Mesodermal cell (in vitro differentiated cells): ENCODE measurements around the gene PKMYT1.
A peak's percentile ranks its signal among the peaks of the same experiment; 100 is the strongest.

ENCODE experiments used
- H3K27ac ChIP-seq: 2 replicates; pipeline ENCODE4 v1.7.0; 2013; ENCODE audit warnings: mild to moderate bottlenecking, low read depth, low read length, moderate library complexity; ENCODE audit not compliant: severe bottlenecking
- H3K36me3 ChIP-seq: 2 replicates; pipeline ENCODE4 v1.7.1; 2013; ENCODE audit warnings: mild to moderate bottlenecking, low read length, moderate library complexity; ENCODE audit not compliant: control insufficient read depth, insufficient read depth
- H3K4me1 ChIP-seq: one replicate; pipeline ENCODE4 v1.7.1; 2013; ENCODE audit warnings: mild to moderate bottlenecking, low read length; ENCODE audit not compliant: insufficient read depth, control insufficient read depth, poor library complexity, severe bottlenecking
- H3K4me3 ChIP-seq: 2 replicates; pipeline ENCODE4 v1.7.0; 2013; ENCODE audit warnings: low read length, control low read depth, mild to moderate bottlenecking; ENCODE audit not compliant: insufficient read depth, poor library complexity, severe bottlenecking; ENCODE audit errors: extremely low read depth
- H3K9me3 ChIP-seq: 2 replicates; pipeline ENCODE4 v1.7.1; 2013; ENCODE audit warnings: mild to moderate bottlenecking, low read length, moderate library complexity; ENCODE audit not compliant: control insufficient read depth
- WGBS, 2 experiments: methylation state at CpG; one replicate each; pipeline ENCODE4 v1.1.5; 2013; ENCODE audit warnings: missing lambda C conversion rate in 2 of 2; ENCODE audit not compliant: insufficient coverage in 2 of 2; 5-methylcytosine and 5-hydroxymethylcytosine counted together

PKMYT1 gene

GRCh38 chr16:2971985-2972784, 8.1 kb downstream of the PKMYT1 start:
- H3K9me3 ChIP-seq, result no peaks in the 10 kb centered on the region
- peak overlapping the region; percentile 5 for H3K27ac ChIP-seq
- H3K4me1 ChIP-seq, result no peaks in the 10 kb centered on the region
- H3K36me3 ChIP-seq, result peaks cover 40% of the 10 kb centered on the region
- H3K4me3 ChIP-seq, result no peak overlapping the region
- 91% methylated on average over 14 to 15 of the region's 15 CpGs for WGBS, 2 experiments

GRCh38 chr16:2971134-2971984, 8.9 kb downstream of the PKMYT1 start:
- WGBS, 2 experiments, result 97 to 98% methylated on average over 28 to 33 of the region's 35 CpGs
- Histone ChIP-seq H3K4me3 (peak overlapping the region; percentile 64), H3K4me1 (no peaks in the 10 kb centered on the region), H3K9me3 (no peaks in the 10 kb centered on the region), H3K27ac (no peak overlapping the region), H3K36me3 (peaks cover 35% of the 10 kb centered on the region)

GRCh38 chr16:2970563-2970962, 9.7 kb downstream of the PKMYT1 start:
- Histone ChIP-seq H3K9me3 (no peaks in the 10 kb centered on the region), H3K4me3 (peak overlapping the region; percentile 64), H3K27ac (no peak overlapping the region), H3K36me3 (peaks cover 27% of the 10 kb centered on the region), H3K4me1 (no peaks in the 10 kb centered on the region)
- WGBS, 2 experiments, result 79 to 84% methylated on average over 5 to 6 of the region's 6 CpGs

GRCh38 chr16:2969545-2970521, 10.4 kb downstream of the PKMYT1 start:
- Histone ChIP-seq H3K9me3 (no peaks in the 10 kb centered on the region), H3K36me3 (peaks cover 23% of the 10 kb centered on the region), H3K4me3 (peak overlapping the region; percentile 64), H3K4me1 (no peaks in the 10 kb centered on the region), H3K27ac (no peak overlapping the region)
- 1% methylated on average over 60 to 75 of the region's 83 CpGs for WGBS, 2 experiments

- 3% methylated on average over 89 to 98 of the region's 98 CpGs for WGBS, 2 experiments
- Histone ChIP-seq H3K36me3 (peaks cover 16% of the 10 kb centered on the region), H3K4me3 (peak within 1 kb of the TSS; percentile 64), H3K4me1 (no peaks in the 10 kb centered on the region), H3K9me3 (no peaks in the 10 kb centered on the region), H3K27ac (no peak within 1 kb of the TSS)
Observed at GRCh38 chr16:2968738-2969544, 11.3 kb downstream of the PKMYT1 start, which contains the start of gene PAQR4. Gene PAQR4 (plus strand): TSS chr16:2969348. CDS start chr16:2969675, 327 bp downstream.

- no peak overlapping the region for H3K27ac ChIP-seq
- peak overlapping the region; percentile 64 for H3K4me3 ChIP-seq
- H3K4me1 ChIP-seq, result no peaks in the 10 kb centered on the region
- H3K36me3 ChIP-seq, result peaks cover 10% of the 10 kb centered on the region
- no peaks in the 10 kb centered on the region for H3K9me3 ChIP-seq
- 51 to 54% methylated on average over 18 of the region's 18 CpGs for WGBS, 2 experiments
Observed at GRCh38 chr16:2968368-2968737, 11.9 kb downstream of the PKMYT1 start.

GRCh38 chr16:2967721-2968161, 12.5 kb downstream of the PKMYT1 start:
- no peaks in the 10 kb centered on the region for H3K9me3 ChIP-seq
- 96% methylated on average over 32 to 33 of the region's 33 CpGs for WGBS, 2 experiments
- H3K4me1 ChIP-seq, result peaks cover under 1% of the 10 kb centered on the region
- no peak overlapping the region for H3K27ac ChIP-seq
- peaks cover 6% of the 10 kb centered on the region for H3K36me3 ChIP-seq
- H3K4me3 ChIP-seq, result no peak overlapping the region

GRCh38 chr16:2967211-2967631, 13.0 kb downstream of the PKMYT1 start:
- Histone ChIP-seq H3K4me1 (peaks cover 3% of the 10 kb centered on the region), H3K36me3 (peaks cover under 1% of the 10 kb centered on the region), H3K27ac (no peak overlapping the region), H3K9me3 (no peaks in the 10 kb centered on the region), H3K4me3 (no peak overlapping the region)
- 93 to 96% methylated on average over 36 to 46 of the region's 51 CpGs for WGBS, 2 experiments

GRCh38 chr16:2966808-2967191, 13.4 kb downstream of the PKMYT1 start:
- peaks cover 3% of the 10 kb centered on the region for H3K4me1 ChIP-seq
- H3K9me3 ChIP-seq, result no peaks in the 10 kb centered on the region
- H3K4me3 ChIP-seq, result no peak overlapping the region
- no peaks in the 10 kb centered on the region for H3K36me3 ChIP-seq
- no peak overlapping the region for H3K27ac ChIP-seq
- 85 to 96% methylated on average over 39 to 46 of the region's 46 CpGs for WGBS, 2 experiments
